K562 (cell line): ENCODE results near the gene CARS2. TPM values are rescaled to one million over a fixed set of nuclear protein-coding genes. Genes with fewer than 3 reads are reported as not detected.

Source experiments
- BHLHE40 ChIP-seq: IDR thresholded peaks from 2 replicates; pipeline ENCODE4 v1.6.1; 2011; ENCODE audit warnings: low read length, improper control_type of control experiment
- CCAR2 ChIP-seq: fragments of 200-400 bp; formaldehyde crosslinking; IDR thresholded peaks from 2 replicates; pipeline ENCODE4 v1.6.1; 2017; ENCODE audit warnings: mild to moderate bottlenecking, low read depth, low read length
- CREB3L1 ChIP-seq: fragments of 450-650 bp; IDR thresholded peaks from 2 replicates; pipeline ENCODE4 v1.6.1; 2014; ENCODE audit warnings: low read depth, mild to moderate bottlenecking, moderate library complexity, borderline replicate concordance
- EP400 ChIP-seq: fragments of 450-650 bp; IDR thresholded peaks from 2 replicates; pipeline ENCODE4 v1.6.1; 2017; ENCODE audit warnings: antibody characterized with exemption, mild to moderate bottlenecking, moderate library complexity
- PHF8 ChIP-seq: fragments of 200-600 bp; sonication (generic); IDR thresholded peaks from 2 replicates; pipeline ENCODE4 v1.6.1; 2012; ENCODE audit warnings: mixed run types, mild to moderate bottlenecking, inconsistent platforms, low read length, moderate library complexity, borderline replicate concordance
- POLR2B ChIP-seq: fragments of 450-650 bp; IDR thresholded peaks from 2 replicates; pipeline ENCODE4 v1.6.1; 2018; ENCODE audit warnings: low read depth; ENCODE audit not compliant: partially characterized antibody
- POLR2H ChIP-seq: IDR thresholded peaks from 2 replicates; pipeline ENCODE4 v1.6.1; 2016; ENCODE audit warnings: missing genetic modification characterization, low read depth, mild to moderate bottlenecking, control low read depth, missing compliant biosample characterization, moderate library complexity
- PRDM10 ChIP-seq: fragments of 450-650 bp; IDR thresholded peaks from 2 replicates; pipeline ENCODE4 v1.6.1; 2018; ENCODE audit not compliant: partially characterized antibody
- RNF2 ChIP-seq: sonication (generic); IDR thresholded peaks from 2 replicates; pipeline ENCODE4 v1.6.1; 2016
- SIX5 ChIP-seq, 2 experiments: IDR thresholded peaks; 2 replicates each; pipeline ENCODE4 v1.6.1; 2011; ENCODE audit warnings: low read length in 2 of 2, borderline replicate concordance in 1 of 2, low read depth in 1 of 2, mild to moderate bottlenecking in 1 of 2, moderate library complexity in 1 of 2; ENCODE audit not compliant: insufficient read depth in 1 of 2
- SMAD1 ChIP-seq: fragments of 150-350 bp; IDR thresholded peaks from 2 replicates; pipeline ENCODE4 v1.6.1; 2014; ENCODE audit warnings: low read length, low read depth; ENCODE audit not compliant: partially characterized antibody
- SUPT5H ChIP-seq: fragments of 450-650 bp; IDR thresholded peaks from 2 replicates; pipeline ENCODE4 v1.6.1; 2016
- THAP12 ChIP-seq: fragments of 250-450 bp; sonication (Bioruptor Pico); IDR thresholded peaks from 2 replicates; pipeline ENCODE4 v1.9.0; 2021; ENCODE audit warnings: mild to moderate bottlenecking, inconsistent platforms
- TOE1 ChIP-seq, 2 experiments: fragments of 450-650 bp in 1 of 2; sonication (generic) in 1 of 2; formaldehyde crosslinking in 1 of 2; IDR thresholded peaks; 2 replicates each; pipeline versions ENCODE4 v1.7.1 to v1.8.0; 2016 to 2022; ENCODE audit warnings: borderline replicate concordance in 2 of 2, mild to moderate bottlenecking in 2 of 2, antibody characterized with exemption in 1 of 2, inconsistent platforms in 1 of 2, low read depth in 1 of 2, missing genetic modification reagents in 1 of 2, moderate library complexity in 1 of 2
- ZBTB26 ChIP-seq: fragments of 450-650 bp; formaldehyde crosslinking; IDR thresholded peaks from 2 replicates; pipeline ENCODE4 v1.4.0; 2022; ENCODE audit warnings: missing genetic modification characterization
- ZNF143 ChIP-seq: sonication (generic); formaldehyde crosslinking; IDR thresholded peaks from 2 replicates; pipeline ENCODE4 v1.9.0; 2022; ENCODE audit warnings: mild to moderate bottlenecking, missing genetic modification reagents
- ZNF436 ChIP-seq: fragments of 250-450, 450-650 bp; sonication (Bioruptor Pico); formaldehyde crosslinking; IDR thresholded peaks from 2 replicates; pipeline ENCODE4 v1.7.0; 2020; ENCODE audit warnings: mild to moderate bottlenecking
- ZNF778 ChIP-seq: fragments of 450-650 bp; formaldehyde crosslinking; IDR thresholded peaks from 2 replicates; pipeline ENCODE4 v1.4.0; 2020; ENCODE audit warnings: mild to moderate bottlenecking, moderate library complexity
- polyA plus RNA-seq, 8 experiments: library from polyadenylated mRNA; depleted of rRNA in 4 of 8; stranded (reverse) in 5 of 8; unstranded in 3 of 8; fragments of >200 nt; fragmentation: Nextera tagmentation in 2 of 8; fragmentation: Illumina TruSeq in 1 of 8; extraction: Ambion mirVana in 2 of 8; extraction: Trizol in 1 of 8; gene quantifications; 2 replicates each; pipeline versions ENCODE4 v1.2.1 to v1.2.3, GENCODE V29; 2011 to 2014; ENCODE audit warnings: inconsistent platforms in 1 of 8, missing spikeins in 1 of 8
- total RNA-seq, 7 experiments: library from RNA; depleted of rRNA in 6 of 7; stranded (reverse); fragments of >200 nt in 6 of 7; fragmentation: Illumina TruSeq in 2 of 7; extraction: Trizol in 2 of 7; gene quantifications; 2 replicates each; pipeline versions ENCODE4 v1.2.1 to v1.2.3, GENCODE V29; 2011 to 2021; ENCODE audit warnings: low replicate concordance in 1 of 7

The CARS2 gene
- total and polyA plus RNA-seq, 9 of the 15 experiments (the other 6 are each of a cell fraction or from before 2014, with no cell fraction given): 1.7 to 37.4 (median 30.5) TPM

GRCh38 chr13:110712849-110713641, 7.1 kb upstream of the CARS2 start (continued):
- TF ChIP-seq ZNF143 (CRISPR knock-in tag) (peak; percentile 77), POLR2H (tag) (peak; percentile 97), BHLHE40 (peak; percentile 97), EP400 (peak; percentile 43; the same call in 1 of the 2 replicates), CREB3L1 (peak; percentile 64; the same call in 1 of the 2 replicates), PHF8 (peak; percentile 71), PRDM10 (peak; percentile 4), ZBTB26 (CRISPR knock-in tag) (no peak), POLR2B (peak; percentile 97), THAP12 (CRISPR knock-in tag) (peak; percentile 59; the same call in 1 of the 2 replicates), SMAD1 (peak; percentile 94), TOE1 (IDR thresholded peaks at IDR 0.05; ENCODE audit: borderline replicate concordance) (0 out of 2 replicates have a peak, but pooled peaks have one; percentile 37), TOE1 (CRISPR knock-in tag; IDR thresholded peaks at IDR 0.05; ENCODE audit: borderline replicate concordance, low read depth) (no peak), RNF2 (peak; percentile 44; the same call in 1 of the 2 replicates), SIX5 (IDR thresholded peaks at IDR 0.05; ENCODE audit: borderline replicate concordance in 1 of 2, insufficient read depth in 1 of 2, low read depth in 1 of 2, low read length in 2 of 2) (peak; percentile 23 to 27; a peak in 2 of 4 replicates), SUPT5H (peak; percentile 99), ZNF436 (CRISPR knock-in tag) (no peak), CCAR2 (no peak), ZNF778 (CRISPR knock-in tag) (no peak)
